Cardiac fibroblast (primary cell): ENCODE data around the gene RGR.

Source experiments
- DNase-seq, 2 donors: peaks; one replicate each; pipeline versions ENCODE4 v3.0.0 to v3.0.0-alpha.2; 2010; ENCODE audit warnings: low read depth in 2 of 2
- H3K4me3 ChIP-seq, 2 donors: replicated peaks in 1 of 2; 1 replicate in 1 of 2; 2 replicates in 1 of 2; pipeline ENCODE4 v1.5.1; 2011; ENCODE audit warnings: low read depth in 2 of 2, low read length in 2 of 2, mild to moderate bottlenecking in 2 of 2, moderate library complexity in 1 of 2
- TF ChIP-seq, protein P1 (sequence below): IDR thresholded peaks from one replicate; pipeline ENCODE4 v1.5.1; 2011; ENCODE audit warnings: low read depth, mild to moderate bottlenecking, low read length, inconsistent platforms

The RGR gene

DNA sequence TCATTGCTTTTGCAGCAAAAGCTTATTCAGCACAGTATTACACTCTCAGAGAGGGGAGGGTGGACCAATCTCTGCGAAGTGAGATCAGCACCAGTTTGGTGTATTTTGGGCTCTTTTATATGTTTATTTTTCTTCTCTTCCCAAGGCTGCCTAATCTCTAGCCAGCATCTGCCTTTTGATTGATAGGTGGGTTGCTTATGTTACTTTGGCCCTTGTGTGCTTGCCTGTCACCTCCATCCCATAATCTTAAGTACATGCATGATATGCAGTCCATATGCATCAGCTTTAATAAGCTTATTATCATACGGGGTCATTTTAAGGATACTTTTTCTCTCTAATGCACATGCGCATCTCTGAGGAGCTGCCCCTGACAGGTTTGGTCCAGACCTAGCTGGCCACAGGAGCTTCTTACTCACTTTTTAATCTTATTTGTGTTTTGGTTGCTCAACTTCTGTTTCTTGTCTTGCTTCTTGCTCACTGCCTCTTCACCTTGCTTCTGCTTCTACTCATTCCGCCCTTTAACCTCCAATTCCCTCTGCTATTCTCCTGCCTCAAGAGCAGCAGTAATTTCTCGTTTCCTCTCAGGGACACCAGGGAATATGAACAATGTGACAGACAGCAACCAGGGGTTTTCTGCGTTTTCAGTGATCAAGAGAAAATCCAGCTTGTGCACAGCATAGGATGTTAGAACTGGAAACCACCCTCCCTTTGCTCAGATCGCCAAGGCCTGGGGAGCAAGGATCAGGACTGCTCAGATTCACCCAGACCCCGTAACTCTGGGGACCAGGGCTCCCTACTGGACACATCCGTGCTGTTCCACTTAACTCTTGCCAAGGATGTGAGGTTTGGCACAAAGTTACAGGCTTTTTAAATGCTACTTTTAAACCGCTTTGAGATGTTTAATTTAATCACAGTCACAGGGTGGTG, 10.0 kb downstream of the RGR start:
- H3K4me3 ChIP-seq: no peak overlapping the region
- DNase-seq: peak in 1 of 2 donors; percentile 7
- TF ChIP-seq, protein P1, sequence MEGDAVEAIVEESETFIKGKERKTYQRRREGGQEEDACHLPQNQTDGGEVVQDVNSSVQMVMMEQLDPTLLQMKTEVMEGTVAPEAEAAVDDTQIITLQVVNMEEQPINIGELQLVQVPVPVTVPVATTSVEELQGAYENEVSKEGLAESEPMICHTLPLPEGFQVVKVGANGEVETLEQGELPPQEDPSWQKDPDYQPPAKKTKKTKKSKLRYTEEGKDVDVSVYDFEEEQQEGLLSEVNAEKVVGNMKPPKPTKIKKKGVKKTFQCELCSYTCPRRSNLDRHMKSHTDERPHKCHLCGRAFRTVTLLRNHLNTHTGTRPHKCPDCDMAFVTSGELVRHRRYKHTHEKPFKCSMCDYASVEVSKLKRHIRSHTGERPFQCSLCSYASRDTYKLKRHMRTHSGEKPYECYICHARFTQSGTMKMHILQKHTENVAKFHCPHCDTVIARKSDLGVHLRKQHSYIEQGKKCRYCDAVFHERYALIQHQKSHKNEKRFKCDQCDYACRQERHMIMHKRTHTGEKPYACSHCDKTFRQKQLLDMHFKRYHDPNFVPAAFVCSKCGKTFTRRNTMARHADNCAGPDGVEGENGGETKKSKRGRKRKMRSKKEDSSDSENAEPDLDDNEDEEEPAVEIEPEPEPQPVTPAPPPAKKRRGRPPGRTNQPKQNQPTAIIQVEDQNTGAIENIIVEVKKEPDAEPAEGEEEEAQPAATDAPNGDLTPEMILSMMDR: no peak

GRCh38 chr10:84256510-84257342, 11.9 kb downstream of the RGR start:
- peak overlapping the region in 1 of 2 donors; percentile 7 for H3K4me3 ChIP-seq
- TF ChIP-seq, protein P1: peak; percentile 81
- peak; percentile 65 to 67 for DNase-seq

DNA sequence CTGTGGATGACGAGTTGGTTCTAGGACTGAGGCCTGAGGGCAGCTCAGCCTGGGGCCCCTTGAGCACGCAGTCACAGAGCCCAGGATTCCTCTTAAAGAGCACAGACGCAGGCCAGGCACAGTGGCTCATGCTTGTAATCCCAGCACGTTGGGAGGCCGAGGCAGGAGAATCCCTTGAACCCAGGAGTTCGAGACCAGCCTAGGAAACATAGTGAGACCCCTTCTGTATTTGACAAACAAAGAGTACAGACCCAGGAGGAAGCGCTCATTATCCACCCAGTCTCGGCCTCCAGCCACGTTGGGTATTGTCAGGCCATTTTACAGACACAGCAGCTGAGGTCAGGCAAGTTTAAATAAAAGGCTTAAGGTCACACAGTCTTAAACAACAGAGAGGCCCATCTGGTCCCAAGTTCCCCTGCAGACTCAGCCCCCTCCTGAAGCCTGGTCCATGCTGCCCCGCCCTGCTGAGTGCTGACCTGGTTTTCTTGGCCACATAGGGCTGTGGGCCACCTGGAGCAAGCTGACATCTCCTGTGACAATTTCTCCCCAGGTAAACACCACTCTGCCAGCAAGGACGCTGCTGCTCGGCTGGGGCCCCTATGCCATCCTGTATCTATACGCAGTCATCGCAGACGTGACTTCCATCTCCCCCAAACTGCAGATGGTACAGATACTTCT, 12.6 kb downstream of the RGR start:
- no peak for DNase-seq
- TF ChIP-seq, protein P1: no peak
- H3K4me3 ChIP-seq: no peak overlapping the region

GRCh38 chr10:84258034-84258695, 13.3 kb downstream of the RGR start:
- TF ChIP-seq, protein P1: no peak
- no peak for DNase-seq
- no peak overlapping the region for H3K4me3 ChIP-seq

GRCh38 chr10:84261236-84261915, 16.5 kb downstream of the RGR start:
- no peak overlapping the region for H3K4me3 ChIP-seq
- DNase-seq: no peak
- TF ChIP-seq, protein P1: no peak
